NCI-H2227 (cell line): Measurements from ENCODE around the gene KCNAB2.
A peak's percentile ranks its signal among the peaks of the same experiment; 100 is the strongest.

ENCODE experiments used
- DNase-seq: peaks from one replicate; lab custom pipeline; 2025; ENCODE audit not compliant: unreplicated experiment; lab: John Stamatoyannopoulos, UW

Gene KCNAB2

GRCh38 chr1:6077506-6077905 is 31.8 kb downstream of the KCNAB2 start:
- DNase-seq, result no peak

GRCh38 chr1:6077919-6078318 is 32.2 kb downstream of the KCNAB2 start:
- DNase-seq, result no peak

GRCh38 chr1:6080469-6080868 is 34.8 kb downstream of the KCNAB2 start:
- DNase-seq, result no peak

- DNase-seq, result no peak
Observed at GRCh38 chr1:6081901-6082300, 36.2 kb downstream of the KCNAB2 start.

- DNase-seq, result peak; percentile 21
Observed at GRCh38 chr1:6082430-6082971, 36.8 kb downstream of the KCNAB2 start.

- no peak for DNase-seq
Observed at GRCh38 chr1:6083385-6083784, 37.7 kb downstream of the KCNAB2 start.

GRCh38 chr1:6083801-6084446 is 38.2 kb downstream of the KCNAB2 start:
- peak; percentile 20 for DNase-seq

GRCh38 chr1:6084781-6085495 is 39.2 kb downstream of the KCNAB2 start:
- no peak for DNase-seq

- no peak for DNase-seq
Observed at GRCh38 chr1:6085666-6086065, 40.0 kb downstream of the KCNAB2 start.

- no peak for DNase-seq
Observed at GRCh38 chr1:6086358-6086757, 40.7 kb downstream of the KCNAB2 start.

- no peak for DNase-seq
Observed at GRCh38 chr1:6086762-6087376, 41.2 kb downstream of the KCNAB2 start.

- no peak for DNase-seq
Observed at GRCh38 chr1:6087377-6087772, 41.7 kb downstream of the KCNAB2 start.

- DNase-seq, result no peak
Observed at GRCh38 chr1:6087958-6088357, 42.3 kb downstream of the KCNAB2 start.

- no peak for DNase-seq
Observed at GRCh38 chr1:6088956-6089355, 43.3 kb downstream of the KCNAB2 start.

- no peak for DNase-seq
Observed at GRCh38 chr1:6090288-6090687, 44.6 kb downstream of the KCNAB2 start.

GRCh38 chr1:6090996-6091822 is 45.5 kb downstream of the KCNAB2 start:
- DNase-seq, result peak; percentile 25

GRCh38 chr1:6091823-6092109 is 46.1 kb downstream of the KCNAB2 start:
- no peak for DNase-seq

GRCh38 chr1:6092211-6092610 is 46.5 kb downstream of the KCNAB2 start:
- no peak for DNase-seq

- DNase-seq, result no peak
Observed at GRCh38 chr1:6093071-6093470, 47.4 kb downstream of the KCNAB2 start.

- no peak for DNase-seq
Observed at GRCh38 chr1:6093611-6094010, 47.9 kb downstream of the KCNAB2 start.

GRCh38 chr1:6094246-6094645 is 48.6 kb downstream of the KCNAB2 start:
- DNase-seq, result no peak
